ENCODE data around the gene RARRES2. TPM values are rescaled to one million over a fixed set of nuclear protein-coding genes. Genes with fewer than 3 reads are reported as not detected.

RARRES2 gene
- total RNA-seq, 1 experiment from 2014 or later: 60.9 TPM

GRCh38 chr7:150371131-150371995, 29.9 kb upstream of the RARRES2 start:
- peaks cover 3% of the 10 kb centered on the region; the same call in 1 of the 2 replicates for H3K4me1 ChIP-seq (ENCODE audit: insufficient read depth, low read length)
- H3K27ac ChIP-seq (ENCODE audit: insufficient read length, low read depth, low read length): no peak overlapping the region
- H4K5ac ChIP-seq (ENCODE audit: insufficient read length, low read depth, low read length): no peak overlapping the region
- H3T11ph ChIP-seq (ENCODE audit: low read length): no peak overlapping the region
- peak; percentile 28 for DNase-seq
- no peak for TF ChIP-seq CTCF (conservative IDR thresholded peaks at IDR 0.05)
- Mint-ChIP-seq H3K36me3 (ENCODE audit: insufficient read depth in 1 of 3, low read depth in 3 of 3) (peaks cover 30 to 54% (median 43%) of the 10 kb centered on the region in 3 experiments; a peak in 6 of 7 replicates), H3K4me1 (peaks cover 45 to 57% of the 10 kb centered on the region in 2 experiments), H3K4me3 (no peak overlapping the region), H3K9me3 (no peaks in the 10 kb centered on the region), H3K27me3 (ENCODE audit: low read depth) (no peaks in the 10 kb centered on the region; the same call in 1 of the 2 replicates), H3K27ac (peak overlapping the region in 2 of 3 experiments; percentile 80 to 83; a peak in 2 of 7 replicates)
- H3K18ac ChIP-seq (ENCODE audit: insufficient read length, low read depth, low read length): no peak overlapping the region
- H3K56ac ChIP-seq (ENCODE audit: insufficient read length, low read depth, low read length): no peak overlapping the region
- no peak overlapping the region for H3K4ac ChIP-seq (ENCODE audit: low read depth, low read length)
- H2BK12ac ChIP-seq (ENCODE audit: insufficient read length, low read depth, low read length): no peak overlapping the region
- H4K20me1 ChIP-seq (ENCODE audit: control insufficient read depth, insufficient read depth, insufficient read length): no peaks in the 10 kb centered on the region
- no peak overlapping the region for H2AK5ac ChIP-seq (ENCODE audit: insufficient read length, low read length)
- H3K9me3 ChIP-seq (ENCODE audit: control insufficient read depth, low read depth, low read length): no peaks in the 10 kb centered on the region
- H4K91ac ChIP-seq (ENCODE audit: insufficient read length, low read depth, low read length): no peak overlapping the region
- no peak overlapping the region for H3K23ac ChIP-seq (ENCODE audit: insufficient read length, low read depth, low read length)
- peaks cover 12% of the 10 kb centered on the region; the same call in 1 of the 2 replicates for H3K79me2 ChIP-seq (ENCODE audit: insufficient read depth, low read length)
- no peak overlapping the region for H3K4me2 ChIP-seq (ENCODE audit: insufficient read depth, insufficient read length, low read length)
- no peak overlapping the region for H2AFZ ChIP-seq (ENCODE audit: low read length)
- H2BK5ac ChIP-seq (ENCODE audit: insufficient read length, low read length): no peak overlapping the region
- no CpG with 5 or more reads among the region's 48 CpGs for WGBS (ENCODE audit: extremely low coverage, insufficient read length, low lambda C conversion rate)
- H2BK20ac ChIP-seq (ENCODE audit: low read depth, low read length, poor library complexity, severe bottlenecking): no peak overlapping the region
- H3K14ac ChIP-seq (ENCODE audit: insufficient read depth, low read length): no peak overlapping the region
- no peak overlapping the region for H4K8ac ChIP-seq (replicated peaks; ENCODE audit: insufficient read length, low read depth, low read length)
- H3K9ac ChIP-seq (ENCODE audit: extremely low read depth, insufficient read length, low read length): no peak overlapping the region
- H2BK120ac ChIP-seq (ENCODE audit: low read depth, low read length, poor library complexity, severe bottlenecking): no peak overlapping the region
- peaks cover 16% of the 10 kb centered on the region for H3K23me2 ChIP-seq (ENCODE audit: insufficient read length, low read depth, low read length, poor library complexity, severe bottlenecking)
- H3K27me3 ChIP-seq (ENCODE audit: insufficient read depth, low read length): no peaks in the 10 kb centered on the region
- peaks cover 7% of the 10 kb centered on the region for H3K79me1 ChIP-seq (ENCODE audit: insufficient read depth, low read depth, low read length, poor library complexity, severe bottlenecking)
- no peak overlapping the region for H2BK15ac ChIP-seq (ENCODE audit: low read depth, low read length)
